GM23338 (cell line): ENCODE measurements around the gene HSD17B2.

Experiments used
- CREB1 ChIP-seq: fragments of 250-450 bp; sonication (Bioruptor Pico); IDR thresholded peaks from 2 replicates; pipeline ENCODE4 v1.5.0; 2020; ENCODE audit warnings: low read depth, mild to moderate bottlenecking, moderate library complexity
- EZH2 ChIP-seq: fragments of 200-600 bp; sonication (generic); IDR thresholded peaks from one replicate; pipeline ENCODE4 v1.8.0; 2017; ENCODE audit warnings: antibody characterized with exemption, mild to moderate bottlenecking, low read depth; ENCODE audit not compliant: unreplicated experiment
- EZH2phosphoT487 ChIP-seq: fragments of 200-600 bp; sonication (generic); IDR thresholded peaks from one replicate; pipeline ENCODE4 v1.8.1; 2018; ENCODE audit warnings: antibody characterized with exemption; ENCODE audit not compliant: unreplicated experiment
- JUNB ChIP-seq: IDR thresholded peaks from one replicate; pipeline ENCODE4 v1.6.1; 2016; ENCODE audit warnings: antibody characterized with exemption; ENCODE audit not compliant: unreplicated experiment
- NANOG ChIP-seq: IDR thresholded peaks from 2 replicates; pipeline ENCODE4 v1.6.1; 2016; ENCODE audit warnings: antibody characterized with exemption, borderline replicate concordance
- POLR2AphosphoS5 ChIP-seq: IDR thresholded peaks from 2 replicates; pipeline ENCODE4 v1.6.1; 2016; ENCODE audit warnings: antibody characterized with exemption, low read depth
- STAT1 ChIP-seq: IDR thresholded peaks from one replicate; pipeline ENCODE4 v1.6.1; 2016; ENCODE audit warnings: antibody characterized with exemption; ENCODE audit not compliant: unreplicated experiment
- ZNF114 ChIP-seq: fragments of 250-450 bp; sonication (Bioruptor Pico); IDR thresholded peaks from 2 replicates; pipeline ENCODE4 v1.5.0; 2020; ENCODE audit warnings: mild to moderate bottlenecking, moderate library complexity
- ZNF331 ChIP-seq: fragments of 250-450 bp; sonication (Bioruptor Pico); IDR thresholded peaks from 2 replicates; pipeline ENCODE4 v1.5.0; 2020; ENCODE audit warnings: low read depth, mild to moderate bottlenecking, moderate library complexity
- TF ChIP-seq, protein P1 (sequence below), 2 experiments: fragments of 200-600 bp in 1 of 2; sonication (generic) in 1 of 2; conservative IDR thresholded peaks; 2 replicates each; pipeline versions ENCODE4 v1.5.1 to v1.6.1; 2016 to 2017; ENCODE audit warnings: antibody characterized with exemption in 2 of 2, low read depth in 2 of 2, mild to moderate bottlenecking in 2 of 2, moderate library complexity in 1 of 2
- TF ChIP-seq, protein P2 (sequence below): IDR thresholded peaks from one replicate; pipeline ENCODE4 v1.6.1; 2018; ENCODE audit warnings: antibody characterized with exemption; ENCODE audit not compliant: unreplicated experiment
- TF ChIP-seq, protein P3 (sequence below): IDR thresholded peaks from 2 replicates; pipeline ENCODE4 v1.6.1; 2016; ENCODE audit warnings: antibody characterized with exemption
- TF ChIP-seq, protein P4 (sequence below): fragments of 250-450 bp; sonication (Bioruptor Pico); IDR thresholded peaks from 2 replicates; pipeline ENCODE4 v1.5.0; 2020; ENCODE audit warnings: mild to moderate bottlenecking, moderate library complexity

DNA sequence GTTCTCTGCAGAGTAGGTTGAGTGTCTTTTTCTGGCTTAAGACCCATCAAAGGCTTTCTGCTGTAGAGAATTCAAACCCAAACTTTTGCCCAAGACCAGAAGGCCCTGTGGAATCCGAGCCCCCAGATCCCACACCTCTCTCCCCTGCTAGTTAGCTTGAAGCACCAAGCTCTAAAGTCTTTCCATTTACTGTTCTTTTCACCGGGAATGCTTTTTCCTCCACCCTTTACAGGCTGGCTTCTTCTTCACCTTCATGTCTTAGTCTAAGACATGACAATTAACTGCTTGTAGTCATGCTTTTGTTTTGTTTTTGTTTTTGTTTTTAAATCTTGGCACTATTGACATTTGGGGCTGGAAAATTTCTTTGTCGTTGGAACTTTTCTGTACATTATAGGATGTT is 15.5 kb downstream of the HSD17B2 start:
- TF ChIP-seq, protein P1, sequence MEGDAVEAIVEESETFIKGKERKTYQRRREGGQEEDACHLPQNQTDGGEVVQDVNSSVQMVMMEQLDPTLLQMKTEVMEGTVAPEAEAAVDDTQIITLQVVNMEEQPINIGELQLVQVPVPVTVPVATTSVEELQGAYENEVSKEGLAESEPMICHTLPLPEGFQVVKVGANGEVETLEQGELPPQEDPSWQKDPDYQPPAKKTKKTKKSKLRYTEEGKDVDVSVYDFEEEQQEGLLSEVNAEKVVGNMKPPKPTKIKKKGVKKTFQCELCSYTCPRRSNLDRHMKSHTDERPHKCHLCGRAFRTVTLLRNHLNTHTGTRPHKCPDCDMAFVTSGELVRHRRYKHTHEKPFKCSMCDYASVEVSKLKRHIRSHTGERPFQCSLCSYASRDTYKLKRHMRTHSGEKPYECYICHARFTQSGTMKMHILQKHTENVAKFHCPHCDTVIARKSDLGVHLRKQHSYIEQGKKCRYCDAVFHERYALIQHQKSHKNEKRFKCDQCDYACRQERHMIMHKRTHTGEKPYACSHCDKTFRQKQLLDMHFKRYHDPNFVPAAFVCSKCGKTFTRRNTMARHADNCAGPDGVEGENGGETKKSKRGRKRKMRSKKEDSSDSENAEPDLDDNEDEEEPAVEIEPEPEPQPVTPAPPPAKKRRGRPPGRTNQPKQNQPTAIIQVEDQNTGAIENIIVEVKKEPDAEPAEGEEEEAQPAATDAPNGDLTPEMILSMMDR (conservative IDR thresholded peaks at IDR 0.05; ENCODE audit: low read depth in 2 of 2): no peak
- TF ChIP-seq, protein P2, sequence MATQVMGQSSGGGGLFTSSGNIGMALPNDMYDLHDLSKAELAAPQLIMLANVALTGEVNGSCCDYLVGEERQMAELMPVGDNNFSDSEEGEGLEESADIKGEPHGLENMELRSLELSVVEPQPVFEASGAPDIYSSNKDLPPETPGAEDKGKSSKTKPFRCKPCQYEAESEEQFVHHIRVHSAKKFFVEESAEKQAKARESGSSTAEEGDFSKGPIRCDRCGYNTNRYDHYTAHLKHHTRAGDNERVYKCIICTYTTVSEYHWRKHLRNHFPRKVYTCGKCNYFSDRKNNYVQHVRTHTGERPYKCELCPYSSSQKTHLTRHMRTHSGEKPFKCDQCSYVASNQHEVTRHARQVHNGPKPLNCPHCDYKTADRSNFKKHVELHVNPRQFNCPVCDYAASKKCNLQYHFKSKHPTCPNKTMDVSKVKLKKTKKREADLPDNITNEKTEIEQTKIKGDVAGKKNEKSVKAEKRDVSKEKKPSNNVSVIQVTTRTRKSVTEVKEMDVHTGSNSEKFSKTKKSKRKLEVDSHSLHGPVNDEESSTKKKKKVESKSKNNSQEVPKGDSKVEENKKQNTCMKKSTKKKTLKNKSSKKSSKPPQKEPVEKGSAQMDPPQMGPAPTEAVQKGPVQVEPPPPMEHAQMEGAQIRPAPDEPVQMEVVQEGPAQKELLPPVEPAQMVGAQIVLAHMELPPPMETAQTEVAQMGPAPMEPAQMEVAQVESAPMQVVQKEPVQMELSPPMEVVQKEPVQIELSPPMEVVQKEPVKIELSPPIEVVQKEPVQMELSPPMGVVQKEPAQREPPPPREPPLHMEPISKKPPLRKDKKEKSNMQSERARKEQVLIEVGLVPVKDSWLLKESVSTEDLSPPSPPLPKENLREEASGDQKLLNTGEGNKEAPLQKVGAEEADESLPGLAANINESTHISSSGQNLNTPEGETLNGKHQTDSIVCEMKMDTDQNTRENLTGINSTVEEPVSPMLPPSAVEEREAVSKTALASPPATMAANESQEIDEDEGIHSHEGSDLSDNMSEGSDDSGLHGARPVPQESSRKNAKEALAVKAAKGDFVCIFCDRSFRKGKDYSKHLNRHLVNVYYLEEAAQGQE: no peak
- TF ChIP-seq JUNB (no peak), EZH2 (no peak), POLR2AphosphoS5 (no peak), EZH2phosphoT487 (no peak), CREB1 (CRISPR knock-in tag) (no peak), STAT1 (no peak), ZNF331 (CRISPR knock-in tag) (no peak), ZNF114 (CRISPR knock-in tag) (no peak), NANOG (no peak)
- TF ChIP-seq, protein P3, sequence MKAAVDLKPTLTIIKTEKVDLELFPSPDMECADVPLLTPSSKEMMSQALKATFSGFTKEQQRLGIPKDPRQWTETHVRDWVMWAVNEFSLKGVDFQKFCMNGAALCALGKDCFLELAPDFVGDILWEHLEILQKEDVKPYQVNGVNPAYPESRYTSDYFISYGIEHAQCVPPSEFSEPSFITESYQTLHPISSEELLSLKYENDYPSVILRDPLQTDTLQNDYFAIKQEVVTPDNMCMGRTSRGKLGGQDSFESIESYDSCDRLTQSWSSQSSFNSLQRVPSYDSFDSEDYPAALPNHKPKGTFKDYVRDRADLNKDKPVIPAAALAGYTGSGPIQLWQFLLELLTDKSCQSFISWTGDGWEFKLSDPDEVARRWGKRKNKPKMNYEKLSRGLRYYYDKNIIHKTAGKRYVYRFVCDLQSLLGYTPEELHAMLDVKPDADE: no peak
- TF ChIP-seq, protein P4, sequence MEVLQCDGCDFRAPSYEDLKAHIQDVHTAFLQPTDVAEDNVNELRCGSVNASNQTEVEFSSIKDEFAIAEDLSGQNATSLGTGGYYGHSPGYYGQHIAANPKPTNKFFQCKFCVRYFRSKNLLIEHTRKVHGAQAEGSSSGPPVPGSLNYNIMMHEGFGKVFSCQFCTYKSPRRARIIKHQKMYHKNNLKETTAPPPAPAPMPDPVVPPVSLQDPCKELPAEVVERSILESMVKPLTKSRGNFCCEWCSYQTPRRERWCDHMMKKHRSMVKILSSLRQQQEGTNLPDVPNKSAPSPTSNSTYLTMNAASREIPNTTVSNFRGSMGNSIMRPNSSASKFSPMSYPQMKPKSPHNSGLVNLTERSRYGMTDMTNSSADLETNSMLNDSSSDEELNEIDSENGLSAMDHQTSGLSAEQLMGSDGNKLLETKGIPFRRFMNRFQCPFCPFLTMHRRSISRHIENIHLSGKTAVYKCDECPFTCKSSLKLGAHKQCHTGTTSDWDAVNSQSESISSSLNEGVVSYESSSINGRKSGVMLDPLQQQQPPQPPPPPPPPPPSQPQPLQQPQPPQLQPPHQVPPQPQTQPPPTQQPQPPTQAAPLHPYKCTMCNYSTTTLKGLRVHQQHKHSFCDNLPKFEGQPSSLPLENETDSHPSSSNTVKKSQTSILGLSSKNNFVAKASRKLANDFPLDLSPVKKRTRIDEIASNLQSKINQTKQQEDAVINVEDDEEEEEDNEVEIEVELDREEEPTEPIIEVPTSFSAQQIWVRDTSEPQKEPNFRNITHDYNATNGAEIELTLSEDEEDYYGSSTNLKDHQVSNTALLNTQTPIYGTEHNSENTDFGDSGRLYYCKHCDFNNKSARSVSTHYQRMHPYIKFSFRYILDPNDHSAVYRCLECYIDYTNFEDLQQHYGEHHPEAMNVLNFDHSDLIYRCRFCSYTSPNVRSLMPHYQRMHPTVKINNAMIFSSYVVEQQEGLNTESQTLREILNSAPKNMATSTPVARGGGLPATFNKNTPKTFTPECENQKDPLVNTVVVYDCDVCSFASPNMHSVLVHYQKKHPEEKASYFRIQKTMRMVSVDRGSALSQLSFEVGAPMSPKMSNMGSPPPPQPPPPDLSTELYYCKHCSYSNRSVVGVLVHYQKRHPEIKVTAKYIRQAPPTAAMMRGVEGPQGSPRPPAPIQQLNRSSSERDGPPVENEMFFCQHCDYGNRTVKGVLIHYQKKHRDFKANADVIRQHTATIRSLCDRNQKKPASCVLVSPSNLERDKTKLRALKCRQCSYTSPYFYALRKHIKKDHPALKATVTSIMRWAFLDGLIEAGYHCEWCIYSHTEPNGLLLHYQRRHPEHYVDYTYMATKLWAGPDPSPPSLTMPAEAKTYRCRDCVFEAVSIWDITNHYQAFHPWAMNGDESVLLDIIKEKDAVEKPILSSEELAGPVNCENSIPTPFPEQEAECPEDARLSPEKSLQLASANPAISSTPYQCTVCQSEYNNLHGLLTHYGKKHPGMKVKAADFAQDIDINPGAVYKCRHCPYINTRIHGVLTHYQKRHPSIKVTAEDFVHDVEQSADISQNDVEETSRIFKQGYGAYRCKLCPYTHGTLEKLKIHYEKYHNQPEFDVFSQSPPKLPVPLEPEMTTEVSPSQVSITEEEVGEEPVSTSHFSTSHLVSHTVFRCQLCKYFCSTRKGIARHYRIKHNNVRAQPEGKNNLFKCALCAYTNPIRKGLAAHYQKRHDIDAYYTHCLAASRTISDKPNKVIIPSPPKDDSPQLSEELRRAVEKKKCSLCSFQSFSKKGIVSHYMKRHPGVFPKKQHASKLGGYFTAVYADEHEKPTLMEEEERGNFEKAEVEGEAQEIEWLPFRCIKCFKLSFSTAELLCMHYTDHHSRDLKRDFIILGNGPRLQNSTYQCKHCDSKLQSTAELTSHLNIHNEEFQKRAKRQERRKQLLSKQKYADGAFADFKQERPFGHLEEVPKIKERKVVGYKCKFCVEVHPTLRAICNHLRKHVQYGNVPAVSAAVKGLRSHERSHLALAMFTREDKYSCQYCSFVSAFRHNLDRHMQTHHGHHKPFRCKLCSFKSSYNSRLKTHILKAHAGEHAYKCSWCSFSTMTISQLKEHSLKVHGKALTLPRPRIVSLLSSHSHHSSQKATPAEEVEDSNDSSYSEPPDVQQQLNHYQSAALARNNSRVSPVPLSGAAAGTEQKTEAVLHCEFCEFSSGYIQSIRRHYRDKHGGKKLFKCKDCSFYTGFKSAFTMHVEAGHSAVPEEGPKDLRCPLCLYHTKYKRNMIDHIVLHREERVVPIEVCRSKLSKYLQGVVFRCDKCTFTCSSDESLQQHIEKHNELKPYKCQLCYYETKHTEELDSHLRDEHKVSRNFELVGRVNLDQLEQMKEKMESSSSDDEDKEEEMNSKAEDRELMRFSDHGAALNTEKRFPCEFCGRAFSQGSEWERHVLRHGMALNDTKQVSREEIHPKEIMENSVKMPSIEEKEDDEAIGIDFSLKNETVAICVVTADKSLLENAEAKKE (CRISPR knock-in tag): no peak
